ENCODE measurements around the gene SH2D4B.

Gene SH2D4B

DNA sequence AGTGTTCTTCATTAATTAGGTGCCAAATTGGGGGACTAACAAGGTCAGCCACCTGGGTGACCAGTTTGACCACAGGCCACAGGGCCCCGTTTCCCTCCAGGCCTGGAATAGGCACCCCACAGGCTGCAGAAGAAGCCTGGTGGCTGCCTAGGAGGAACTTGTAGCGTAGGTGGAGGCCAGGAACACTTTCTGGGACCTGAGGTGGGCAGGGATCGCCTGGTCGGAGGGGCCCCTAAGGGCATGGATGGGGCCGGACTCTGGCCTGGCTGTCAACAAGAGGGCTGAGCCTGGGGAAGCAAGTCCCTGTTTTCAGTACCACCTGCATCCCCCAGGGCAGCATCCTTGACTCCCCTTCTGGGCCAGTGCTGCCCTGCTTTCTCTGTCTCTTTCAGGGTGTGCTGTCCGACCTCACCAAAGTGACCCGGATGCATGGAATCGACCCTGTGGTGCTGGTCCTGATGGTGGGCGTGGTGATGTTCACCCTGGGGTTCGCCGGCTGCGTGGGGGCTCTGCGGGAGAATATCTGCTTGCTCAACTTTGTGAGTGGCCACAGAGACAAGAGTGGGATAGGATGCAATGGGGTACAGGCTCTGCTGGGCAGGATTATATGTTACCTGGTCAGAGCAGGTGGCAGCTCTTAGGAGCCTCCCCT lies 30.7 kb upstream of the SH2D4B start (continued):
- no peak for TF ChIP-seq ARNTL (CRISPR knock-in tag; IDR thresholded peaks at IDR 0.05; ENCODE audit: borderline replicate concordance, low read depth)

DNA sequence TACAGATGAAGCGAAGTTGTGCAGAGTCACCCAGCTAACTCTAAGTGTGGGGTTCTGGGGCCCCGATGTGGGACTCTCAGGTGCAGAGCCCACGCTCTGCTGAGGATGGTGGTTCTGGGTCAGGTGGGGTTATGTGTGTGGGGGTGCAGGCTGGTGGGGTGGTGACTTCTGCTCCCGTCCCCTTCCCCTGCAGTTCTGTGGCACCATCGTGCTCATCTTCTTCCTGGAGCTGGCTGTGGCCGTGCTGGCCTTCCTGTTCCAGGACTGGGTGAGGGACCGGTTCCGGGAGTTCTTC lies 28.6 kb upstream of the SH2D4B start:
- TF ChIP-seq, protein P1, sequence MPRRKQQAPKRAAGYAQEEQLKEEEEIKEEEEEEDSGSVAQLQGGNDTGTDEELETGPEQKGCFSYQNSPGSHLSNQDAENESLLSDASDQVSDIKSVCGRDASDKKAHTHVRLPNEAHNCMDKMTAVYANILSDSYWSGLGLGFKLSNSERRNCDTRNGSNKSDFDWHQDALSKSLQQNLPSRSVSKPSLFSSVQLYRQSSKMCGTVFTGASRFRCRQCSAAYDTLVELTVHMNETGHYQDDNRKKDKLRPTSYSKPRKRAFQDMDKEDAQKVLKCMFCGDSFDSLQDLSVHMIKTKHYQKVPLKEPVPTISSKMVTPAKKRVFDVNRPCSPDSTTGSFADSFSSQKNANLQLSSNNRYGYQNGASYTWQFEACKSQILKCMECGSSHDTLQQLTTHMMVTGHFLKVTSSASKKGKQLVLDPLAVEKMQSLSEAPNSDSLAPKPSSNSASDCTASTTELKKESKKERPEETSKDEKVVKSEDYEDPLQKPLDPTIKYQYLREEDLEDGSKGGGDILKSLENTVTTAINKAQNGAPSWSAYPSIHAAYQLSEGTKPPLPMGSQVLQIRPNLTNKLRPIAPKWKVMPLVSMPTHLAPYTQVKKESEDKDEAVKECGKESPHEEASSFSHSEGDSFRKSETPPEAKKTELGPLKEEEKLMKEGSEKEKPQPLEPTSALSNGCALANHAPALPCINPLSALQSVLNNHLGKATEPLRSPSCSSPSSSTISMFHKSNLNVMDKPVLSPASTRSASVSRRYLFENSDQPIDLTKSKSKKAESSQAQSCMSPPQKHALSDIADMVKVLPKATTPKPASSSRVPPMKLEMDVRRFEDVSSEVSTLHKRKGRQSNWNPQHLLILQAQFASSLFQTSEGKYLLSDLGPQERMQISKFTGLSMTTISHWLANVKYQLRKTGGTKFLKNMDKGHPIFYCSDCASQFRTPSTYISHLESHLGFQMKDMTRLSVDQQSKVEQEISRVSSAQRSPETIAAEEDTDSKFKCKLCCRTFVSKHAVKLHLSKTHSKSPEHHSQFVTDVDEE (CRISPR knock-in tag; IDR thresholded peaks at IDR 0.05) = no peak
- TF ChIP-seq ISL1 (CRISPR knock-in tag; IDR thresholded peaks at IDR 0.05) = no peak
- no peak for TF ChIP-seq ZNF70 (CRISPR knock-in tag; IDR thresholded peaks at IDR 0.05)
- no peak for TF ChIP-seq CSDC2 (CRISPR knock-in tag; IDR thresholded peaks at IDR 0.05)
- TF ChIP-seq, protein P2, sequence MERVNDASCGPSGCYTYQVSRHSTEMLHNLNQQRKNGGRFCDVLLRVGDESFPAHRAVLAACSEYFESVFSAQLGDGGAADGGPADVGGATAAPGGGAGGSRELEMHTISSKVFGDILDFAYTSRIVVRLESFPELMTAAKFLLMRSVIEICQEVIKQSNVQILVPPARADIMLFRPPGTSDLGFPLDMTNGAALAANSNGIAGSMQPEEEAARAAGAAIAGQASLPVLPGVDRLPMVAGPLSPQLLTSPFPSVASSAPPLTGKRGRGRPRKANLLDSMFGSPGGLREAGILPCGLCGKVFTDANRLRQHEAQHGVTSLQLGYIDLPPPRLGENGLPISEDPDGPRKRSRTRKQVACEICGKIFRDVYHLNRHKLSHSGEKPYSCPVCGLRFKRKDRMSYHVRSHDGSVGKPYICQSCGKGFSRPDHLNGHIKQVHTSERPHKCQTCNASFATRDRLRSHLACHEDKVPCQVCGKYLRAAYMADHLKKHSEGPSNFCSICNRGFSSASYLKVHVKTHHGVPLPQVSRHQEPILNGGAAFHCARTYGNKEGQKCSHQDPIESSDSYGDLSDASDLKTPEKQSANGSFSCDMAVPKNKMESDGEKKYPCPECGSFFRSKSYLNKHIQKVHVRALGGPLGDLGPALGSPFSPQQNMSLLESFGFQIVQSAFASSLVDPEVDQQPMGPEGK (CRISPR knock-in tag; IDR thresholded peaks at IDR 0.05; ENCODE audit: borderline replicate concordance) = no peak
- TF ChIP-seq TOX (CRISPR knock-in tag; IDR thresholded peaks at IDR 0.05; ENCODE audit: borderline replicate concordance) = no peak
- TF ChIP-seq ZNF565 (CRISPR knock-in tag; conservative IDR thresholded peaks at IDR 0.05; ENCODE audit: low read depth) = no peak
- no peak for TF ChIP-seq RARB (CRISPR knock-in tag; IDR thresholded peaks at IDR 0.05)
- no peak for TF ChIP-seq ZFP3 (CRISPR knock-in tag; IDR thresholded peaks at IDR 0.05)
- no peak for TF ChIP-seq GLIS3 (CRISPR knock-in tag; IDR thresholded peaks at IDR 0.05)
- TF ChIP-seq ZC3H10 (CRISPR knock-in tag; IDR thresholded peaks at IDR 0.05) = no peak
- ATAC-seq = no peak

DNA sequence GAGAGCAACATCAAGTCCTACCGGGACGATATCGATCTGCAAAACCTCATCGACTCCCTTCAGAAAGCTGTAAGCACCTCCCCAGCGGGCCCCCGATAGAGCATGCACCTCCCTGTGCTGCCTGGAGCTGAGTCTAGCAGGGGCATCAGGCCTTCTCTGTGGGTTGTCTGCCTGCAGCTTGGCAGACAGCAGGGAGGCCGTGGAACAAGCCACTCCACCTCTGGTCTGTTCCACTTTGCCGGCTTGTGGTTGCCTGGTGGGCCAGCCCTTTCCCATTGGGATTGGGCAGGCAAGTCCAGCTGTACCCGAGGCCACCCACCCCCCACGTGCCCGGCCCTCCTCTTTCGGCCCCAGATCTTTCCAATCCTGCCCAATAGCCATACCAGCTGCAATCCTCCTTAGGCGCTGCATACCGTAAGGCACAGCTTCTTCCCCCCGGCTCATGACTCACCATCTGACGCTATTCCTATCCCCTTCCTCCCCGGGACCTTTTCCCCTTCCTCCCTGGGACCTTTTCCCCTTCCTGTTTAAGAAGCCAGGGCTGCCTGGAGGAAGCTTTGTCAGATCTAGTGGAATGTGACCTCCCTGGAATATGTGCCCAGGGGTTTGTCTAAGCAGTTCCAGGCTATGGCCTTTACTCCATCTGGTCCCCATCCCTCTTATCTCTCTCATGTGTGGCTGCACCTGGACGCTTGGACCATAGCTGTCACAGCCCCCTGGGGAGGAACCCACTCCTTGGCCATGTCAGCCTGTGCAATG lies 28.1 kb upstream of the SH2D4B start:
- TF ChIP-seq CSDC2 (CRISPR knock-in tag; IDR thresholded peaks at IDR 0.05) (0 out of 2 replicates have a peak, but pooled peaks have one; percentile 28), TOX (CRISPR knock-in tag; IDR thresholded peaks at IDR 0.05; ENCODE audit: borderline replicate concordance) (no peak), ZFP3 (CRISPR knock-in tag; IDR thresholded peaks at IDR 0.05) (peak; percentile 61; the same call in 1 of the 2 replicates)
- peak; percentile 78 for ATAC-seq

DNA sequence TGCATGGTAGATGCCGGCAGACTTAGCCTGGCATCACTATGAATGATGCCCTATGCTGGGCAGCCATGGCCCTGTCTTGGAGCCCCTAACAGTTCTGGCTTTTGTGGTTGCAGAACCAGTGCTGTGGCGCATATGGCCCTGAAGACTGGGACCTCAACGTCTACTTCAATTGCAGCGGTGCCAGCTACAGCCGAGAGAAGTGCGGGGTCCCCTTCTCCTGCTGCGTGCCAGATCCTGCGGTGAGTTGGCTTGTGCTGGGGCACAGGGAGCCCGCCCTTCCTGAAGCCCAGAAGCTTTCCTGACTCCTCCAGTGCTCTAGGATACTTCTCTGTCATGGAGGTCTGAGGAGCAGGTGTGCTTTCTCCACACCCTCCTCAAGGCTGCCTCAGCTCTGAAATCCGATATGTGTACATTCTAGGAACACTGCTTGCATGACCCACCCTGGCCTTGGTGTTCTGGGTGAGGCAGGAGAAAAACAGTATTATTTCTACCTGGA lies 25.6 kb upstream of the SH2D4B start:
- TF ChIP-seq, protein P3, sequence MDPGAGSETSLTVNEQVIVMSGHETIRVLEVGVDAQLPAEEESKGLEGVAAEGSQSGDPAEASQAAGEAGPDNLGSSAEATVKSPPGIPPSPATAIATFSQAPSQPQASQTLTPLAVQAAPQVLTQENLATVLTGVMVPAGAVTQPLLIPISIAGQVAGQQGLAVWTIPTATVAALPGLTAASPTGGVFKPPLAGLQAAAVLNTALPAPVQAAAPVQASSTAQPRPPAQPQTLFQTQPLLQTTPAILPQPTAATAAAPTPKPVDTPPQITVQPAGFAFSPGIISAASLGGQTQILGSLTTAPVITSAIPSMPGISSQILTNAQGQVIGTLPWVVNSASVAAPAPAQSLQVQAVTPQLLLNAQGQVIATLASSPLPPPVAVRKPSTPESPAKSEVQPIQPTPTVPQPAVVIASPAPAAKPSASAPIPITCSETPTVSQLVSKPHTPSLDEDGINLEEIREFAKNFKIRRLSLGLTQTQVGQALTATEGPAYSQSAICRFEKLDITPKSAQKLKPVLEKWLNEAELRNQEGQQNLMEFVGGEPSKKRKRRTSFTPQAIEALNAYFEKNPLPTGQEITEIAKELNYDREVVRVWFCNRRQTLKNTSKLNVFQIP (CRISPR knock-in tag; IDR thresholded peaks at IDR 0.05; ENCODE audit: borderline replicate concordance, low read depth) = no peak
- TF ChIP-seq RARB (CRISPR knock-in tag; IDR thresholded peaks at IDR 0.05) (no peak), ZC3H10 (CRISPR knock-in tag; IDR thresholded peaks at IDR 0.05) (no peak)
- TF ChIP-seq, protein P4, sequence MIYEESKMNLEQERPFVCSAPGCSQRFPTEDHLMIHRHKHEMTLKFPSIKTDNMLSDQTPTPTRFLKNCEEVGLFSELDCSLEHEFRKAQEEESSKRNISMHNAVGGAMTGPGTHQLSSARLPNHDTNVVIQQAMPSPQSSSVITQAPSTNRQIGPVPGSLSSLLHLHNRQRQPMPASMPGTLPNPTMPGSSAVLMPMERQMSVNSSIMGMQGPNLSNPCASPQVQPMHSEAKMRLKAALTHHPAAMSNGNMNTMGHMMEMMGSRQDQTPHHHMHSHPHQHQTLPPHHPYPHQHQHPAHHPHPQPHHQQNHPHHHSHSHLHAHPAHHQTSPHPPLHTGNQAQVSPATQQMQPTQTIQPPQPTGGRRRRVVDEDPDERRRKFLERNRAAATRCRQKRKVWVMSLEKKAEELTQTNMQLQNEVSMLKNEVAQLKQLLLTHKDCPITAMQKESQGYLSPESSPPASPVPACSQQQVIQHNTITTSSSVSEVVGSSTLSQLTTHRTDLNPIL (CRISPR knock-in tag; IDR thresholded peaks at IDR 0.05; ENCODE audit: low read depth) = no peak
- no peak for ATAC-seq

DNA sequence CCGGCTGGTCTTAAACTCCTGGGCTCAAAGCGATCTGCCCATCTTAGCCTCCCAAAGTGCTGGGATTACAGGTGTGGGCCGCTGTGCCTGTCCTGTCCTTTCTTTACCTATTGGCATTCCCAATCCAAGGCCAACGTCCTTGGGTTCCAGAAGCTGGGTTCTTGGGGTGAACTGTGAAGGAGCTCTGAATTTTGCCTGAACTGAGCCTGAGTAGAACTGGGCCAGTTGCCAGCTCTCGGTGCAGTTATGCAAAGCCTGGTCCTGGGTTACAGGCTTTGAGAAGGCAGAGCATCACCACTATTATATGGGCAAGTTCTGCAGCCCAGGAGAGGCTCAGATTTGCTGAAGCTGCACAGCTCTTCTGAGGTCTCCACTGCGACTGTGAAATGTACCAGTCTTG lies 24.6 kb upstream of the SH2D4B start:
- ATAC-seq = no peak
- no peak for TF ChIP-seq ZFP3 (CRISPR knock-in tag; IDR thresholded peaks at IDR 0.05)

DNA sequence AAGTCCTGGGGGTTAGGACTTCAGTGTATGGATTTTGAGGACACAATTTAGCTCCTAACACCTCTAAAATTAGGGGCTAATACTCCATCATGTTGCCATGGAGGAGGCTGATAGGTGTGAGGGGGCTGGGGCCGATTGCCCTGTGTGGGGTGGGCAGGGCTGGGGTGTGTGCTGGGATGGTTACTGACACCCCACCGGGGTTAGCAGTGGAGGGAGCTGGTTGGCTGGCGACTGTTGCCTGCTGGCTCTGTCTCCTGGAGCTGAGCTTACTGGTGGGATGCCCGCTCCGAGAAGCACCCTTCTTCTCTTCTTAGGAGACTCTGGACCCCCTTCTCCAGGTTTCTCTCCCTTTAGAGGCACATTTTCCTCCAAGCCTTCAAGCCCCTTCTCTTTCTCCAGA lies 22.2 kb upstream of the SH2D4B start:
- no peak for ATAC-seq
- TF ChIP-seq ESRRG (CRISPR knock-in tag; IDR thresholded peaks at IDR 0.05) (no peak), TOX (CRISPR knock-in tag; IDR thresholded peaks at IDR 0.05; ENCODE audit: borderline replicate concordance) (no peak), ARNTL (CRISPR knock-in tag; IDR thresholded peaks at IDR 0.05; ENCODE audit: borderline replicate concordance, low read depth) (no peak), BACH2 (CRISPR knock-in tag; IDR thresholded peaks at IDR 0.05; ENCODE audit: borderline replicate concordance) (no peak)
